Loucy (cell line): Measurements from ENCODE around the gene PUDP.

Source experiments
- H2AFZ ChIP-seq: fragments of 200-600 bp; sonication (generic); 2 replicates; pipeline ENCODE4 v1.6.0; 2016; ENCODE audit warnings: antibody characterized with exemption, mild to moderate bottlenecking, low read length, moderate library complexity
- H3F3A ChIP-seq: fragments of 200-600 bp; 2 replicates; pipeline ENCODE4 v1.6.0; 2016; ENCODE audit warnings: antibody characterized with exemption, low read depth, mild to moderate bottlenecking
- H3K27me3 ChIP-seq: fragments of 200-600 bp; sonication (generic); 2 replicates; pipeline ENCODE4 v1.6.1; 2014; ENCODE audit warnings: low read length, mild to moderate bottlenecking; ENCODE audit not compliant: insufficient read depth, poor library complexity, severe bottlenecking
- H3K36me3 ChIP-seq: fragments of 200-600 bp; sonication (generic); 2 replicates; pipeline ENCODE4 v1.6.1; 2016; ENCODE audit warnings: low read length; ENCODE audit not compliant: insufficient read depth
- H3K4me1 ChIP-seq: fragments of 200-600 bp; sonication (generic); 2 replicates; pipeline ENCODE4 v1.5.1; 2014; ENCODE audit warnings: low read length, mild to moderate bottlenecking; ENCODE audit not compliant: insufficient read depth, poor library complexity, severe bottlenecking
- H3K4me2 ChIP-seq: fragments of 200-600 bp; sonication (generic); 2 replicates; pipeline ENCODE4 v1.6.0; 2014; ENCODE audit warnings: antibody characterized with exemption, low read length, low read depth, mild to moderate bottlenecking; ENCODE audit not compliant: poor library complexity, severe bottlenecking
- H3K4me3 ChIP-seq: fragments of 200-600 bp; sonication (generic); 2 replicates; pipeline ENCODE4 v1.5.1; 2014; ENCODE audit warnings: low read length, mild to moderate bottlenecking, mixed read lengths; ENCODE audit not compliant: poor library complexity, severe bottlenecking
- H3K79me2 ChIP-seq: fragments of 200-600 bp; sonication (generic); 2 replicates; pipeline ENCODE4 v1.6.1; 2014; ENCODE audit warnings: low read length; ENCODE audit not compliant: insufficient read depth
- H3K9ac ChIP-seq: fragments of 200-600 bp; sonication (generic); 2 replicates; pipeline ENCODE4 v1.6.0; 2014; ENCODE audit warnings: mild to moderate bottlenecking, low read depth, low read length, moderate library complexity; ENCODE audit not compliant: poor library complexity, severe bottlenecking
- H3K9me2 ChIP-seq: fragments of 200-600 bp; sonication (generic); replicated peaks from 2 replicates; pipeline ENCODE4 v1.6.1; 2016; ENCODE audit warnings: low read depth, low read length, mixed read lengths
- H3K9me3 ChIP-seq: fragments of 200-600 bp; sonication (generic); 2 replicates; pipeline ENCODE4 v1.6.1; 2014; ENCODE audit warnings: mild to moderate bottlenecking, antibody characterized with exemption, low read length, low read depth; ENCODE audit not compliant: insufficient read depth
- H4K20me1 ChIP-seq: fragments of 200-600 bp; sonication (generic); 2 replicates; pipeline ENCODE4 v1.6.0; 2014; ENCODE audit warnings: antibody characterized with exemption, low read length, mild to moderate bottlenecking; ENCODE audit not compliant: insufficient read depth, poor library complexity, severe bottlenecking
- CTCF ChIP-seq: fragments of 200-600 bp; sonication (generic); conservative IDR thresholded peaks from 2 replicates; pipeline ENCODE4 v1.5.1; 2014; ENCODE audit warnings: mild to moderate bottlenecking, antibody characterized with exemption, low read length
- EZH2phosphoT487 ChIP-seq: fragments of 200-600 bp; IDR thresholded peaks from 2 replicates; pipeline ENCODE4 v1.6.1; 2018; ENCODE audit warnings: antibody characterized with exemption, mild to moderate bottlenecking, moderate library complexity, borderline replicate concordance

Gene PUDP

DNA sequence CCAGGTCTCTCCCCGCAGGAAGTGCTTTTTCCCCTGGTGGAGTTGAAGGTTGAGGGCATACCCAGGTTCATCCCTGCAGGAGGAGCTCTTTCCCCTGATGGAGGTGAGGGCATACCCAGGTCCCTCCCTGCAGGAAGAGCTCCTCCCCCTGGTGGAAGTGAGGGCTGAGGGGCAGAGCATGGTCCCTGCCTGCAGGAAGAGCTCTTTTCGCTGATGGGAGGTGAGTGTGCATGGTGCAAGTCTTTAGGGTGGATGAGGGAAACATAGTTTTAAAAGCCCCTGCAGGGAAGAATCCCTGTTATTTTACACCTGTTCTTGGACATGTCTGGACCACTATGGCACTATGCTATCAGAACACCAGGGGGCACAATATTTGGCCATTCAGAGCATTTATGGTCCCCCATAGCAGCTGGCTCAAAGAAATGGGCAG, 43.7 kb upstream of the PUDP start:
- no peaks in the 10 kb centered on the region for H3K9me3 ChIP-seq
- no peak overlapping the region for H3K9ac ChIP-seq
- H3F3A ChIP-seq = no peaks in the 10 kb centered on the region
- TF ChIP-seq EZH2phosphoT487 = no peak
- peak; percentile 49 for TF ChIP-seq CTCF
- no peaks in the 10 kb centered on the region for H4K20me1 ChIP-seq
- H3K79me2 ChIP-seq = no peaks in the 10 kb centered on the region
- no peak overlapping the region for H3K4me2 ChIP-seq
- H3K4me3 ChIP-seq = no peak overlapping the region
- no peaks in the 10 kb centered on the region for H3K36me3 ChIP-seq
- no peaks in the 10 kb centered on the region for H3K4me1 ChIP-seq
- no peaks in the 10 kb centered on the region for H3K27me3 ChIP-seq
- no peak overlapping the region for H2AFZ ChIP-seq
- H3K9me2 ChIP-seq = no peaks in the 10 kb centered on the region

DNA sequence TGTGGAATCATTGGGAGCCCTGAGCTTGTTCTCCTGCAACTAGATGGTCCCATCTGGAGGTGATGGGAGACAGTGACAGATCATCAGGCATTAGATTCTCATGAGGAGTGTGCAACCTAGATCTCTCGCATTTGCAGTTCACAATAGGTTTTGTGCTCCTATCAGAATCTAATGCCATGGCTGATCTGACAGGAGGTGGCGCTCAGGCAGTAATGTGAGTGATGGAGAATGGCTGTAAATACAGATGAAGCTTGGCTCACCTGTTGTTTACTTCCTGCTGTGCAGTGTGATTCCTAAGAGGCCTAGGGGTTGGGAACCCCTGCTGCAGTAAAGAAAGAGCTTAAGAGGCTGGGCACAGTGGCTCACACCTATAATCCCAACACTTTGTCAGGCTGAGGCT, 42.2 kb upstream of the PUDP start:
- Histone ChIP-seq H4K20me1 (no peaks in the 10 kb centered on the region), H3F3A (no peaks in the 10 kb centered on the region), H3K9ac (no peak overlapping the region), H3K27me3 (no peaks in the 10 kb centered on the region), H3K36me3 (no peaks in the 10 kb centered on the region), H3K9me2 (no peaks in the 10 kb centered on the region), H3K9me3 (no peaks in the 10 kb centered on the region), H3K4me2 (no peak overlapping the region), H2AFZ (no peak overlapping the region), H3K4me1 (no peaks in the 10 kb centered on the region), H3K79me2 (no peaks in the 10 kb centered on the region), H3K4me3 (no peak overlapping the region)
- TF ChIP-seq EZH2phosphoT487 (no peak), CTCF (no peak)

GRCh38 chrX:7188672-7189071, 40.7 kb upstream of the PUDP start:
- H4K20me1 ChIP-seq = no peaks in the 10 kb centered on the region
- no peaks in the 10 kb centered on the region for H3F3A ChIP-seq
- no peaks in the 10 kb centered on the region for H3K36me3 ChIP-seq
- no peak overlapping the region for H2AFZ ChIP-seq
- no peaks in the 10 kb centered on the region for H3K9me2 ChIP-seq
- no peak overlapping the region for H3K9ac ChIP-seq
- H3K4me2 ChIP-seq = no peak overlapping the region
- H3K79me2 ChIP-seq = no peaks in the 10 kb centered on the region
- H3K4me1 ChIP-seq = no peaks in the 10 kb centered on the region
- H3K4me3 ChIP-seq = no peak overlapping the region
- TF ChIP-seq EZH2phosphoT487 (no peak), CTCF (no peak)
- H3K27me3 ChIP-seq = no peaks in the 10 kb centered on the region
- H3K9me3 ChIP-seq = no peaks in the 10 kb centered on the region
